HG03280 (cell line): ENCODE measurements around the gene INTS7.
"Not testable (repeated sequence)": the region's sequence is repeated elsewhere in the genome, so short reads cannot be mapped to it uniquely, and the experiment has no call there.

Source experiments
- ATAC-seq: cut with Tn5 transposase; IDR thresholded peaks from one replicate; pipeline ENCODE4 v1.9.1; 2021; ENCODE audit warnings: mild to moderate bottlenecking, moderate library complexity; ENCODE audit not compliant: unreplicated experiment

INTS7 gene

DNA sequence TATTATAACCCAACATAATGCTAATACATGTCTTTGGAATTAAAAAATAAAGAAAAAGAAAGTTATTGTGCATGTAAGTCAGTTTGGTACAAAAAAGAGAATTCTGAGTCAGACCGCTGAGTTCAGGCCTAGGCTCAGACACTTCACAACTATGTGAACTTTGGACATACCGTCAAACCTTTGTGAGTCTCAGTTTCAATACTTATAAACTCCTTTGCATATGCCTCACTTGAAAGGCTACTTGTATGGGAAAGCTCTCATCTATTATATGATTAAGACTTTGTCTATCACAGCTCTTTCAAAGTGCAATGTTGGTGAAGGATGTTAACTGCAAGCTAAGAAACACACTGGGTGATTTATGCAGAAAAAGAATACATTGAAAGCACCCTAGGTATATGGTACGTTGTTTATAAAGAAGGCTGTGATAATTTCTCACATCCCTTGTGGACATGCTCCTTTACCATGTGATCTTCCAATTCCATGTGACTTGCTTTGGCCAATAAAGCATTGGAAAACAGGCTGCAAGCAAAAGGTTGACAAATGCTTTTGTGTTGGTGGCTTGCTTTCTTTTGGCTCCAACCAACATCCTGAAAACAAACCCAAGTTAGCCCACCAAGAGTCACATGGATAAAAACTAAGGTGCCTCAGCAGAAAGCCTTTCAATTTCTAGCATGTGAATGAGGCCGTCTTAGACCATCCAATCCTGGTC lies 49.6 kb downstream of the INTS7 start:
- peak; percentile 93 for ATAC-seq

DNA sequence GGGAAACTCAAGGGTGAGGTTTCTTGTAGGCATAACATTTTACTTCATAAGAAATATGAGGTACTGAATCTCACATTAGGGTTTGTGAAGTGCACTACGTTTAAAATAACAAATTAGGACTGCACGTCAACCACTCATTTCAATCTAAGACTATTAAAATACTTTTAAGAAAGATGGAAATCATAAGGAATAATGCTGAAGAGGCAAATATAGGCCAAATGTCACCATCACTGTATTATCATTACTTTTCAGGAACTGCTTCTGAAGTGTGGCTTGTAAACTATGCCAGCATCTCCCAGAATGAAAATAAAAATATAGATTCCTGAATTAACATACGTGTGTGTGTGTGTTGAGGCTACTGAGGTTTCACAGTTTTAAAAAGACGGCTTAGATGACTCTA lies 56.8 kb downstream of the INTS7 start:
- no peak for ATAC-seq

DNA sequence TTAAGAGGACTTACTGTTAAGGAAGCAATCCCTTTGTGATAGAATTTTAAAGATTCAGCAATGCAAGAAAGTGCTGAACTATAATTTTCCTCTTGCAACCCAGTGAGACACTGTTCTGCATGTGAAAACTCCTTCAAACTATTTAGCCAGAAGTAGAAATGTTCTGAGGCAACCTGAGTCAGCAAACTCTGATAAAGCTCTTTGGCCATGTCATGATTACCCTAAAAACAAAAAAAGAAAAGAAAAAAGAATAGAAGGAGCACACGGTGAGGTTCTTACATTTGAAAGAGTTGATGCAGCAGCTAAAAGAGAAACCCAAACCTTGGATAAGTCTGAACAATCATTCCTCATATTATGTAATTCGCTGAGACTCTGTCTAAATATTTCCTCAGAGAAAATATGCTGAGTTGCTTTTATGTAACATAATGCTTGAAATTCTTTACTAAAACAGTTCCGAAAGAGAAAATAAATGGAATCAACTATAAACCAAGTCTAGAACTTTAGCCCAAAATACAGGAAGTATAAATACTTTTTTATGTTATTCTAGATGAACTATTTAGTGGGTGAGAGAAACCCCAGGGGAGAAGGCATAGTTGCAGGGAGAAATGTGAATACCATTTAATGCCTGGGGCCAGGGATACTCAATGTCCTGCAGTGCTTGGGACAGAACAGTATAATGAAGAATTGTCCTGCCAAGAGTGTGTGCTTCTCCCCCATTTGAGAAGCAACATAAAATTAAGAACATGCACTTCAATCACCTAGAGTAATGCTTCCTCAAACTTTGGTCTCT lies 60.0 kb downstream of the INTS7 start:
- no peak for ATAC-seq

DNA sequence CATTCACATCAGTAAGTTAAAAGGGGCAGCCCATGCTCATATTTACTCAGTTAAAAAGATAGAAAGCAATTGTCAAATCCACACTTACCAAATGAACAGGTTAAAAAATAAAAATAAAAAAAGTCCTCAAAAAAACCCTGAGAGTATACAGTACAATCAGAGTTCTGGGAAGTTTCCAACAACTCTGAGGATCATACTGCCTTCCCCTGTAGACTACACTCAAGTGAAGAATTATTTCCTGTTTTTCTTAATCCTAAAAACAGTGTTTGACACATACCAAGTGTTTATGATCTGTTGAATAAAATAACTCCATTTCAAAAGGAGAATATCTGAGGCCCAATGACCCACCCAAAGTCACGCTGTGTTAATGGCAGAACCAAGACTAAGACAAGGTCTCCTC lies 61.8 kb downstream of the INTS7 start:
- ATAC-seq, result no peak

DNA sequence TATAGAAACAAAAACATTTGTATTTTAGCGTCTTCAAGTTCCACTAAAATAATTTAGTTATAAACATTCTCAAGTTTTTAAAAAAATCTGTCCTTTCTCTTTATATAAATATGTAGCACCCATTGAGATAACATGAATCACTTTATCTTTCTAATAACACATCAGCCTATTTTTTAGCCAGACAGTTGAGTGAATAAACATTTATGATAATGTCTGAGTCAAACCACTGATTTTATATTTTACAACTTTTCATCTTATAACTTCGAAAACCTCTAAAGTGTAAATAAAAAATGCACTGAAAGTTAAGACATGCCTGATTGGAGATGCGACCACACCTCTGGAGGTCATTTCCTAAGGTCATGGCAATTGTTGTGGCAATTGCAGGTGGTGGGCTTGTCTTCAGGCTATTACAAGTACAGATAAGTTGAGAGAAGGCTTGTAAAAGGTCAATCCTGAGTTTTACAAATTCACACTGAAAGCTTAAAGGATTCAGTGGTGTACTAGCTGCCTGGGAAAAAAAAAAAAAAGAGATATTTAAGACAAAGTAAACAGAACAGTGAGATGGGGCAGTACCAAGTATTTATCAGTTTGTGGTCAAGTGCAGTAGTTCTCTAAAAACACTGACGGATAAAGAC lies 67.0 kb downstream of the INTS7 start:
- ATAC-seq, result no peak

DNA sequence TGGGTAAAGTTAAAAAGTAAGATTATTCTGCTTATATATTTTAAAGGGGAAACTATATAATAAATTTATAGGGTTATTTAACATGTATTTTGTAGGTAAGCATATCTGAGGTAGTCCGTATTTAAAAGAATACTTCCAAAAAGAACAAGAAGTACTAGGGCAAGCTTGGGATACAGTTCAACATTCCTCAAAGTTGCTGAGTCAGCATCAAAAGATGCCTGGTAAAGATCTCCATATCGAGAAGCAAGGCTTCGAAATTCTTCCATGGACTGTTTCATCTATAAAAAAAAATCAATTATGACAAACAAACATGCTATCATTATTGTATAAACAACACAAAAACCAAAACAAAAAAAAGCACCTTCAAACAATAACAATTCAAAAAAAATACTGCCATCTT lies 67.7 kb downstream of the INTS7 start:
- ATAC-seq, result no peak

DNA sequence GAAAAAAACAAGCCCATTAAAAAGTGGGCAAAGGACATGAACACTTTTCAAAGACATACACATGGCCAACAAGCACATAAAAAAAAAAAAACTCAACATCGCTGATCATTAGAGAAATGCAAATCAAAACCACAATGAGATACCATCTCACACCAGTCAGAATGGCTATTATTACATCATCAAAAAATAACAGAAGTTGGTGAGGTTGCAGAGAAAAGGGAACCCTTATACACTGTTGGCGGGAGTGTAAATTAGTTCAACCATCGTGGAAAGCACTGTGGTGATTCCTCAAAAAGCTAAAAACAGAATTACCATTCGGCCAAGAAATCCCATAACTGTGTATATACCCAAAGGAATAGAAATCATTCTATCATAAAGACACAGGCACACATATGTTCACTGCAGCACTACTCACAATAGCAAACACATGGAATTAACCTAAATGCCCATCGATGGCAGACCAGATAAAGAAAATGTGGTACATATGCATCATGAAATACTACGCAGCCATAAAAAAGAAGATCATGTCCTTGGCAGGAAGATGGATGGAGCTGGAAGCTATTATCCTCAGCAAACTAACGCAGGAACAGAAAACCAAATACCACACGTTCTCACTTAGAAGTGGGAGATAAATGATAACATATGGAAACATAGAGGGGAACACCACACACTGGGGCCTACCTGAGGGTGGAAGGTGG lies 70.1 kb downstream of the INTS7 start:
- no peak for ATAC-seq

DNA sequence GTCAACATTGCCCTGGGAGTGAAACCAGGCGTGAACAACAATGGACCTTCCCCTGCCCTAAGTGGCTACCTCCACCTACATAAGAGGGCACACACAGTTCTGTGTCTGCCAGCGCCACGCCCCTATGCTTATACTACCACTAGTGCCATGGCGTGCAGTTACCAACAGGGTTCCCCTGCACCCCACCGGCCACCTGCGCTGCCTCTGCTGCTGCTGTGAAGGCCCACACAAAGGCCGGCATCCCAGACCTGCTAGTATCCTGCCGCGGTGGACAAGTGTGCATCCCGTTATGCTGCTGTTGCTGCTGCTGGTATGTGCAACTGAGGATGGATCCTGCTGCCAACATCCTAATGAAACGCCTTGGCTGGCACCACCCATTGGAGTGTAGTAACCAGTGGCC lies 75.7 kb downstream of the INTS7 start:
- ATAC-seq, result no peak

DNA sequence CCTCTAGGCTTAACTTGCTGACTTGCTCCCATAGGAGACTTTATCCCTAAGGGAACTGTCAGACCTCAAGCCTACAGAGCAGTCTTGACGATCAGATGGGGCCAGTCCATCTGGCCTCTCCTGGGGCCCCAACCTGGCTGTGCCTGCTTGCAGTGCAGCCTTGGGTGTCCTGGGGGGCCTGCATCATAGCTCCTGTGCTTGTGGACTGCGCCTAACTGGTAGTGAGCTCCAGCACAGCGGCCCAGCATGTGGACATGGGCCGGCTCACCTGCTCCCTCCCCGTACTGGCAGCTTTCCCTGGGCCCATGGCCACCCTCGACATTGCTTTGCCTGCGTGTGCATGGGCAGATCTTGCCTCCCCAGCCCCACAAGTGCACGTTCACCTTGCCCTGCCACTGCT lies 76.1 kb downstream of the INTS7 start:
- ATAC-seq, result no peak

DNA sequence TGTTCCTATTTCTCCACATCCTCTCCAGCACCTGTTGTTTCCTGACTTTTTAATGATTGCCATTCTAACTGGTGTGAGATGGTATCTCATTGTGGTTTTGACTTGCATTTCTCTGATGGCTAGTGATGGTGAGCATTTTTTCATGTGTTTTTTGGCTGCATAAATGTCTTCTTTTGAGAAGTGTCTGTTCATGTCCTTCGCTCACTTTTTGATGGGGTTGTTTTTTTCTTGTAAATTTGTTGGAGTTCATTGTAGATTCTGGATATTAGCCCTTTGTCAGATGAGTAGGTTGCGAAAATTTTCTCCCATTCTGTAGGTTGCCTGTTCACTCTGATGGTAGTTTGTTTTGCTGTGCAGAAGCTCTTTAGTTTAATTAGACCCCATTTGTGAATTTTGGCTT lies 81.3 kb downstream of the INTS7 start:
- ATAC-seq, result not testable (repeated sequence)

DNA sequence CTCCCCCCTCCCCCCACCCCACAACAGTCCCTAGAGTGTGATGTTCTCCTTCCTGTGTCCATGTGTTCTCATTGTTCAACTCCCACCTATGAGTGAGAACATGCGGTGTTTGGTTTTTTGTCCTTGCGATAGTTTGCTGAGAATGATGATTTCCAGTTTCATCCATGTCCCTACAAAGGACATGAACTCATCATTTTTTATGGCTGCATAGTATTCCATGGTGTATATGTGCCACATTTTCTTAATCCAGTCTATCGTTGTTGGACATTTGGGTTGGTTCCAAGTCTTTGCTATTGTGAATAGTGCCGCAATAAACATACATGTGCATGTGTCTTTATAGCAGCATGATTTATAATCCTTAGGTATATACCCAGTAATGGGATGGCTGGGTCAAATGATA lies 81.8 kb downstream of the INTS7 start:
- ATAC-seq, result not testable (repeated sequence)

DNA sequence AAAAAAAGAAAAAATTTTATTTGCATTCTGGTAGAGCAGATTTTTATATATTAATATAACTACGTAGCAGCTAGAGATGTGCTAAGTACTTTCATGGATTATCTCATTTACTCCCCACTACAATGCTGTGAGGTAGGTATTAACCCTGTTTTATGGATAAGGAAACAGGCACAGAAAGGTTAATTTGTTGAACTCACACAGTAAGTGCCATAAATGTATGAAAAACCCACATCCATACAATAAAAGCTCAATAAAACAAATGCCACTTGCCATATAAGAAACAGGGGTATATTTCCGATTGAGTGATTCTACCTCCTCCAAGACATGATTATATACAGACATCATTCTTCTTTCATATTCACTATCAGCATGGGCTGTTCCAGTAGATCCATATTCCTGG lies 83.1 kb downstream of the INTS7 start:
- ATAC-seq, result no peak

DNA sequence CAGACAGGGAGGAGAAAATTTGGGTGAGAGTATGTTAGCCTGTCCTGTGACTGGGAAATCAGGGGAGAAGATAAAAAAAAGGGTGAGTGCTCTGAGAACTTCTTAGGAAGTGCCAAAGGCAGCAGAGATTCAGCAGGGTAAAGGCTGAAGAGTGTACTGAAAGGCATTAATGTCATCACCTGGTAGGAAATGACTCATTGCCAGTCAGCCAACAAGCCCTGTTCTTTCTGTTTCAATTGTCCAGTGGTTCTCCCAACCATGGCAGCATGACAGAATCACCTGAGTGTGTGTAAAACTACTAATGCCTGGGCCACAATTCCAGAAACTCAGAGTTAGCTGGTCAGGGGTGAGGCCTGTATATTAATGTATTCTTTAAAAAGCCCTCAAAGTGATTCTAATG lies 83.5 kb downstream of the INTS7 start:
- ATAC-seq, result peak; percentile 94

DNA sequence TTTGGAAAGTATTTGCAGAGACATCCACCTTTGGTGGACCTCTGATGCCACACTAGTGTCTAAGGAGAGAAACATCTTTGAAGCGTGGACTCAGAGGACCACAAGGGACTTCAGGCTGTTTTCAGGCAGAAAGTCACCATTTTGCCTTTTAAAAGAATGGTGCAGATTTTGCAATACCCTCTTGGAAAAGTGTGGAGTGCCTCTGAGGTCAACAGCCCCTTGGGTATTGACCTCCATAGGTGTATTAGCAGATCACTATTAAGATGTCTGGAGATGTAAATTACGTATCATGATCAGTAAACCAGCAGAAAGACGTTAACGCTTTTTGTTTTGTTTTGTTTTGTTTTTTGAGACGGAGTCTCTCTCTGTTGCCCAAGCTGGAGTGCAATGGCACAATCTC lies 87.0 kb downstream of the INTS7 start:
- no peak for ATAC-seq

DNA sequence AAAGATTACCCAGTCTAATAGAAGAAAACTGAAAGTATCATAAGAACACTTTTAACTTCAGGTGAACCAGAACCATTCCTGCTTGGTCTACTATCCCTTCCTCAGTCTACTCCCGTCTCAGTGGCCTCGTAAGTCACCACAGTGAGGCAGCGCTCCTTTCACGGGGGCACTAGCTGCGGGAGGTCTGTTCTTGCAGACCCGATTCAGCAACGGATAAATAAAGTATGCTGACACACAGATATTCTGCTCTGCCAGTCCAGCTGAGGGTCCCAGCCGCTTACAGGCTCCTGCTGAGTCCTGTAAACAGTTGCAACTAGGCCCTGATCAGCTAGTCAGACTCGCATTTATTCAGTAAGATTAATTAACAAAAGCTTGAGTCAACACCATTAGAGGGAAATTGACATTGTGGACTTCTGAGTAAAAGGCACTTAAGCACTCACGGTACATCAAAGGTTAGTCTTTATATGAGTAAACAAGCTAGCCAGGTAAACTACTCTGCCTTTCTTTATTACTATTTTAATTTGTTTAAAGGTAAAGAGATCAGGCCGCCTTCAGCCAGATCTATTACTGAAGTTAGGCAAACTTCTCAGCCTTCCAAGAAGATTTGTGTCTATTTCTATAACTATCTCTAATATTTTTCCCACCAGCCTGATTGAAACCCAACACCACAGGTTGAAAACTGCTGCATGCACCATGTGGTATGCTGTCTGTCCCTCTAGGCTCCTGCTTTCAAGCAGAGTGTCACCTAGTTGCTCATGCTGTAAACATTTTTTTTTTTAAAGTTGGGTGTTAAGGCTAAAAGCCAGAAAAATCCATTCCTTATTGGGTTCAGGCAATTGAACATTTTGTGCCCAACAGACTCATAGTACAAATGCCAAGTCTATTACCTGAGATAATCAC lies 87.7 kb downstream of the INTS7 start:
- no peak for ATAC-seq

DNA sequence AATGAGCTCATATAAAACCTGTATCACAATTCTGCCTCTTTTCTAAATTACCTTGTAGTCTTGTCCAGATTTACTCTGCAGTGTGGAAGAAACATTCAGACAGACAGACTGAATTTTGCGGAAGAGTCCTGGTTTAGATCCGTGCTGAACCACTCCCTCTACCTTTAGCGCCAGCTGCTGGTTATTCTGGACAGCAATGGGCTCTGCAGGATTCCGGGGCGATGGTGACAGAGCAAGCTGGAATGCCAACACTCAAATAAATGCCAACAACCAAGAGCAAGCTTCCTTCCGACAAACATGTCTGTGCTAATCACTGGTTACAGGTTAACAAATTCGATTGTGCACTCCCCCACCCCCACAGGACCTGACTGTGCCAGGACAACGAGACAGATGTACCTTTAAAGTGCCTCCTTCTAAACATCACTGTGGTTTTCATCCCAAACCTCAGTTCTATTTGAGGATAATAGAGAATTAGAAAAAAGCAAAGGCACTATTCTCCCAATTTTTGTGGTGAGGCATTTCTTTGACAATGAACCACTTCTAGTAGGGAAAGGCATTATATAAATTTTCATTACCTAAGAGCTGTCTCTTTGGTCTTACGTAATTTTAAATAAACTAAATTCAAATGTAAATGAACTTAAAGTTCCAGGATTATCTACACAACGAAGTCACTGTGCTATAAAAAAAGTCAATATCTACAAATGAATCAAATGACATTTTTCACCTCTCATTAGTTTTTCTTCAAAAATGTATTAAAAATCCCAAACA lies 90.4 kb downstream of the INTS7 start:
- no peak for ATAC-seq

DNA sequence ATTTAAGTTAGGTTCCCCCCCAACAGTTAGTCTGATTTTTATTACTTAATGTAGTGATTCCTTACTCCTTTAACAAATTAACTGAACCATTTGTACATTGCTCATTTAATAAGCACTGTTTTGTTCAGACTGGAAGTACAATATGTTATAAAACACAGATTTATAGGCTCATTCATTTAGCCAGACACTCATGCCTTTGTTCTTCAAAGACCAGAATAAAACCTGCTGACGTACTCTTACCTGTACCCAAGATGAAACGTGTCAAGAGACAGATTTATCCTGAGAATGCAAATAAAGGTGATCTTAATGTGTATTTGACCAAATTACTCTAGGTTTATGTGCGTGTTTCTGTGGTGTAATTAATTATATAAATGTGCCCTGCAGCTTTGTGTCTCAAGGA lies 92.8 kb downstream of the INTS7 start:
- ATAC-seq, result no peak

DNA sequence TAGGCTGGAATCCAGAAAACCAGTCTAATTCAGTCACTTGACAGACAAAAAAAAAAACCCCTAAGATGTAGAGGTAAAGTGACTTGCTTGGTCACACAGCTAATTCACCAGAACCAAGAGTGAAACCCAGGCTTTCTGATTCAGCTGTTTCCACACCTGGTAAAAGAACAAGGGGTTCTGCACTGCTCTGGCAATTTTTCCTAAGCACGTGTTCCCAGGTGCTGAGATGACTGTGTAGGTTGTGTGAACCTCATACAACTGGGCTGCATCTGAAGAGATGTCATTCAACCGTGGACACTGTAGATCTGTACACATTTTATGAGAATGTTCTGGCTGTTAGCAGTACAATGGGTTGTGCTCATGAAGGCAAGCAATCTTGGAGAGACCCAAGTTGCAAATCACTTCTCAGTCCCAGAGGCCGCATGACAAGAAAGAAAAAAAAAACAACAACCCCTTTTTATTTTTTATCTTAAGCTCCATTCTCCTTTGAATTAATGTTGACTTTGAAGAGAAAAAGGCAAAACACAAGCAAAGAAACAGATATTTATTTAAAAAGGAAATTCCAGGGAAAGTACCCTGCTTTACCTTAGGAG lies 95.4 kb downstream of the INTS7 start:
- peak; percentile 83 for ATAC-seq

DNA sequence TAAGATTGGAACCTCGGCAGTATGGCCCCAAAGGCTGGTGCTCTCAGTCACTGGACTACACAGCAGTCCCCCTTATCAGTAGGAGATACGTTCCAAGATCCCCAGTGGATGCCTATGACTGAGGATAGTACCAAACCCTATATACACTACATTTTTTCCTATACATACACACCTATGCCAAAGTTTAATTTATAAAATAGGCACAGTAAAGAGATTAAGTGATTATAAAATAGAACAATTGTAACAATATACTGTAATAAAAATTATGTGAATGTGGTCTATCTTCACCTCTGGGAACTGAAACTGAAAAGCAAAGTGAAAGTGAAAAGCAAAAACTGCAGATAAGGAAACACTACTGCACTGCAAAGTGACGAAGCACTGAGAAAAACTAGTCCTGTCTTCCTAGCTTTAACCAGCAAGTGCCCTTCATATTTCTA lies 96.8 kb downstream of the INTS7 start:
- no peak for ATAC-seq
